HEK293 (cell line): Measurements from ENCODE around the gene IL22RA1.

Experiments used
- ELK4 ChIP-seq: IDR thresholded peaks from 2 replicates; pipeline ENCODE4 v1.6.1; 2011; ENCODE audit warnings: mild to moderate bottlenecking, low read depth, low read length, borderline replicate concordance
- ZBTB17 ChIP-seq: fragments of 450-650 bp; formaldehyde crosslinking; IDR thresholded peaks from 2 replicates; pipeline ENCODE4 v1.5.1; 2016; ENCODE audit warnings: missing biosample characterization, missing genetic modification characterization
- ZNF449 ChIP-seq: fragments of 450-650 bp; formaldehyde crosslinking; IDR thresholded peaks from 2 replicates; pipeline ENCODE4 v1.5.1; 2017; ENCODE audit warnings: missing biosample characterization, mild to moderate bottlenecking, missing genetic modification characterization, moderate library complexity
- ZSCAN4 ChIP-seq: fragments of 450-650 bp; formaldehyde crosslinking; IDR thresholded peaks from 2 replicates; pipeline ENCODE4 v1.5.1; 2017; ENCODE audit warnings: missing biosample characterization, missing genetic modification characterization
- TF ChIP-seq, protein P1 (sequence below): fragments of 450-650 bp; formaldehyde crosslinking; IDR thresholded peaks from 2 replicates; pipeline ENCODE4 v1.5.1; 2016; ENCODE audit warnings: missing biosample characterization, missing genetic modification characterization

DNA sequence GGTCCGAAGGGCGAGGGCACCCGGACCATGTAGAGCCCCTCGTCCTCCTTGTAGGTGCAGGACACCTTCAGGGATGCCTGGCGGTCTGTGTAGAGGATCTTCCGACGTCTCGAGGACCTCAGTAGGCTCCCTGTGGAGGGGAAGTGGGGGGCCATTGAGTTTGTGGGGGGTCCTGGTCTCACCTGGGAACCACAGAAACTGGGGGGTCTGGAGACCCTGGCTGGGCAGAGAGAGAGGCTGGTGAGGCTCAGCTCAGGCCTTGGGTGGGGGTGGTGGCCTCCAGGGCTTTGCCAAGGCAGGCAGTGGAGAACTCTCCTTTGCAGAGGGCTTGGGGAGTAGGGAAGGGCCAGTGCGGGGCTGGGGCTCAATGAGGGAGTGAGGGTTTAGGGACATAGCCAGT is 50.0 kb downstream of the IL22RA1 start:
- TF ChIP-seq ELK4 (no peak), ZNF449 (no peak), ZBTB17 (no peak), ZSCAN4 (tag by site-specific recombination) (no peak)
- TF ChIP-seq, protein P1, sequence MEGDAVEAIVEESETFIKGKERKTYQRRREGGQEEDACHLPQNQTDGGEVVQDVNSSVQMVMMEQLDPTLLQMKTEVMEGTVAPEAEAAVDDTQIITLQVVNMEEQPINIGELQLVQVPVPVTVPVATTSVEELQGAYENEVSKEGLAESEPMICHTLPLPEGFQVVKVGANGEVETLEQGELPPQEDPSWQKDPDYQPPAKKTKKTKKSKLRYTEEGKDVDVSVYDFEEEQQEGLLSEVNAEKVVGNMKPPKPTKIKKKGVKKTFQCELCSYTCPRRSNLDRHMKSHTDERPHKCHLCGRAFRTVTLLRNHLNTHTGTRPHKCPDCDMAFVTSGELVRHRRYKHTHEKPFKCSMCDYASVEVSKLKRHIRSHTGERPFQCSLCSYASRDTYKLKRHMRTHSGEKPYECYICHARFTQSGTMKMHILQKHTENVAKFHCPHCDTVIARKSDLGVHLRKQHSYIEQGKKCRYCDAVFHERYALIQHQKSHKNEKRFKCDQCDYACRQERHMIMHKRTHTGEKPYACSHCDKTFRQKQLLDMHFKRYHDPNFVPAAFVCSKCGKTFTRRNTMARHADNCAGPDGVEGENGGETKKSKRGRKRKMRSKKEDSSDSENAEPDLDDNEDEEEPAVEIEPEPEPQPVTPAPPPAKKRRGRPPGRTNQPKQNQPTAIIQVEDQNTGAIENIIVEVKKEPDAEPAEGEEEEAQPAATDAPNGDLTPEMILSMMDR (tag by site-specific recombination): no peak
